Transverse colon (tissue), 4 donors: ENCODE measurements around the gene GDF2.

Source experiments
- POLR2AphosphoS5 ChIP-seq, 3 donors: sonication (generic); formaldehyde crosslinking; IDR thresholded peaks; one replicate each; pipeline ENCODE4 v1.6.1; 2016; ENCODE audit warnings: antibody characterized with exemption in 3 of 3
- TF ChIP-seq, protein P1 (sequence below), 5 experiments: fragments of 200-600 bp in 3 of 5; fragments of 450-650 bp in 2 of 5; sonication (generic) in 3 of 5; IDR thresholded peaks; 1 replicate in 2 of 5; 2 replicates in 3 of 5; pipeline ENCODE4 v1.5.1; 2016 to 2017; ENCODE audit warnings: antibody characterized with exemption in 5 of 5, inconsistent platforms in 3 of 5, mild to moderate bottlenecking in 2 of 5, moderate library complexity in 1 of 5

DNA sequence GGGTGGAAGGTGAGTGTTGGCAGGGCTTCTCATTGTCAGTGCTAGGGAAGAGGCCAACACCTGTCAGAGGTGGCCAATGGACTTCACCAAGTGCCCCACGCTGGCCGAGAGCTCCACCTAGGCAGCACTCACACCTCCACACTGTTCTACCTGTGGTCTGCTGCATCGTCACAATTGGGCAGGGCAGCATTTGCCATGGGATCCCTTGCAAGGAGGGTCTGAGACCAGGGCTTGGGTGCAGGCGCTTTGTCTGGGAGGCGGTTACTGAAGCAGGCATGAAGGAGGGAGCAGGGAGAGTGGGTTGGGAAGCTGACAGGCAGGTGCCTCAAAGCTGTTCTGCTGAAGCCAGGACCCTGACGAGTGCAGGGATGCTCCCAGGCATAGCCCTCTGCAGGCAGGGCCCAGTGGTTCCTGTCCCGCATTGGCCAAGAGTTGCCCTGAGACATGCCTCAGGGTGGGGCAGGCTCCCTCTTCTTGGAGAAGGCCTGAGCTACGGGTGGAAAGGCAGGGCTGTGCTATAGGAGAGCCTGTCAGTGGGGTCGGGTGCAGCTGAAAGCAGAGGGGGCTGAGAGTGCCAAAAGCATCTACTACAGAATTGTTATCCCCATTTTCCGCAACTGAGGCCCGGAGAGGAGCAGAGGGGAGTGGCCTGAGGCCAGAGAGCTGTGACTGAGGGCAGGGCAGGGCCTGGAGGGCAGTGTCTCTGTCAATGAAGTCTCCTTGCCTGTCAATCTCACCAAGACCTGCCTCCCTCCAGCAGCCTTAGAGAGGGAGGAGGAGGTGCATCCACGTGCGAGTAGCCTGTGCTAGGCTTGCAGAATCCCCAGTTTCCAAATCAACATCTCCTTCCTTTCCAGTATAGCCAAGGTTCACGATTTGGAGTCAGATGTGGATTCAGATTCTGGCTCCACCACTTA, 29.9 kb downstream of the GDF2 start:
- TF ChIP-seq, protein P1, sequence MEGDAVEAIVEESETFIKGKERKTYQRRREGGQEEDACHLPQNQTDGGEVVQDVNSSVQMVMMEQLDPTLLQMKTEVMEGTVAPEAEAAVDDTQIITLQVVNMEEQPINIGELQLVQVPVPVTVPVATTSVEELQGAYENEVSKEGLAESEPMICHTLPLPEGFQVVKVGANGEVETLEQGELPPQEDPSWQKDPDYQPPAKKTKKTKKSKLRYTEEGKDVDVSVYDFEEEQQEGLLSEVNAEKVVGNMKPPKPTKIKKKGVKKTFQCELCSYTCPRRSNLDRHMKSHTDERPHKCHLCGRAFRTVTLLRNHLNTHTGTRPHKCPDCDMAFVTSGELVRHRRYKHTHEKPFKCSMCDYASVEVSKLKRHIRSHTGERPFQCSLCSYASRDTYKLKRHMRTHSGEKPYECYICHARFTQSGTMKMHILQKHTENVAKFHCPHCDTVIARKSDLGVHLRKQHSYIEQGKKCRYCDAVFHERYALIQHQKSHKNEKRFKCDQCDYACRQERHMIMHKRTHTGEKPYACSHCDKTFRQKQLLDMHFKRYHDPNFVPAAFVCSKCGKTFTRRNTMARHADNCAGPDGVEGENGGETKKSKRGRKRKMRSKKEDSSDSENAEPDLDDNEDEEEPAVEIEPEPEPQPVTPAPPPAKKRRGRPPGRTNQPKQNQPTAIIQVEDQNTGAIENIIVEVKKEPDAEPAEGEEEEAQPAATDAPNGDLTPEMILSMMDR (IDR thresholded peaks at IDR 0.05): no peak
- no peak for TF ChIP-seq POLR2AphosphoS5 (IDR thresholded peaks at IDR 0.05)
